GM23248 (cell line): ENCODE results near the gene GCH1.

Source experiments
- EZH2 ChIP-seq: fragments of 200-600 bp; sonication (generic); IDR thresholded peaks from 2 replicates; pipeline ENCODE4 v1.6.1; 2018; ENCODE audit warnings: antibody characterized with exemption, mild to moderate bottlenecking; ENCODE audit not compliant: insufficient read depth, poor library complexity, severe bottlenecking
- EZH2phosphoT487 ChIP-seq: fragments of 200-600 bp; sonication (generic); IDR thresholded peaks from 2 replicates; pipeline ENCODE4 v1.6.1; 2018; ENCODE audit warnings: antibody characterized with exemption, moderate library complexity, mild to moderate bottlenecking, low read depth; ENCODE audit not compliant: insufficient read depth

DNA sequence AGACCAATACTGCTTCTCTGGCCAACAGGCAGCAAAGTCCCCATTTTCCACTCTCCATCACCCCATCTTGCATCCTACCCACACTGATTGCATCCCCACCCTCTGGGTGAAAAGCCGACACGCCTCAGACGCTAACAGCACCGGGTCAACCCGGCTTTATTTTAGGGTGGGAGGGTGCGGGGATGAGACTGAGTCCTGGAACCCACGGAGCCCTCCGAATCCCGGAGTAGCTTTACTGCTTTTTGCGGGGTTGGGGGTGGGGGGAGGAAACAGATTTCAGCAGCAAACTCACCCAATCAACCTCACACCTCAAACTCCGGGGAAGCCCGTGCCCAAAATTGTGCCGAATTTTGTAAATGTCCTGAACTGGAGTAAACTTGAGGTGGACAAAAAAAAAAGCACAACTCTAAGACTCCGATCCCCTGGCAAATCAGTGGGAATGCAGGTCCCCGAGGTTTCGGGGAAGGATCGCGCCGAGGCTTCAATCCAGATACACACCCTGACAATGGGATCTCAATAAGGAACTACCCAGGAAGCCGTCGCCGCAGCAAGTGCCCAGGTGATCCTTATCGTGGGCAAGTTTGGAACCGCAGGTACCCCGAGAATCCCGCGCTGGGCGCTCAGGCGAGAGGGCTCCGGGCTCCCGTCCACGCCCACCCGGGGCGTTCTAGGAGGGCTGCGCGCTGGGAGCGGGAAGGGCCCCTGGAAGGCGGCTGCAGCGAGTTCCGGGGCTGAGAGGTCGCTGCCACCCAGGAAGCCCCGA is 1.1 kb downstream of the GCH1 start:
- TF ChIP-seq EZH2phosphoT487: no peak
- TF ChIP-seq EZH2: no peak
